22Rv1 (cell line): ENCODE measurements around the gene PDE5A.

ENCODE experiments used
- H3K27ac ChIP-seq: fragments of 450-650 bp; 2 replicates; pipeline ENCODE4 v1.5.1; 2017
- CTCF ChIP-seq: fragments of 450-650 bp; IDR thresholded peaks from 2 replicates; pipeline ENCODE4 v1.5.1; 2017; ENCODE audit warnings: mild to moderate bottlenecking
- ZFX ChIP-seq: fragments of 450-650 bp; IDR thresholded peaks from 2 replicates; pipeline ENCODE4 v1.6.1; 2017; ENCODE audit warnings: antibody characterized with exemption, borderline replicate concordance

The PDE5A gene

DNA sequence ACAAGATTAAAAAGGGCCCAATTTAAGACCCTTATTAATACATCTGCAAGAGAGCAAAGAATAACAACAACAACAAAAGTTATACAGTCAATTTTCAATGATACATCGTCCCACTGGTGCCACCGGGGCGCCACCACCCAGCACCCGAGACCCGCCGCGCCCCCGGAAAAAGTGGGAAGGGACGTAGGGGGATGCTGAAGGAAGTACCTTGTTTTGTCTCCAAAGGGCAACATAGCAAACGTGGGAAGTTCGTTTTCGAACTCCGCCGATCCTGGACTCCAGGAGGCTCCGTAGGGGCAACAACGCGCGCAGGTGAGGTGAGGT, 1.7 kb downstream of the PDE5A start:
- no peak overlapping the region; the same call in 1 of the 2 replicates for H3K27ac ChIP-seq
- TF ChIP-seq ZFX: no peak
- no peak for TF ChIP-seq CTCF

- no peak for TF ChIP-seq CTCF
- TF ChIP-seq ZFX: no peak
- no peak overlapping the region for H3K27ac ChIP-seq
These were observed 2.2 kb downstream of the PDE5A start for GRCh38 chr4:119626420-119626819.

- TF ChIP-seq ZFX (no peak), CTCF (no peak)
- no peak overlapping the region for H3K27ac ChIP-seq
These were observed 2.8 kb downstream of the PDE5A start for GRCh38 chr4:119625761-119626160.

DNA sequence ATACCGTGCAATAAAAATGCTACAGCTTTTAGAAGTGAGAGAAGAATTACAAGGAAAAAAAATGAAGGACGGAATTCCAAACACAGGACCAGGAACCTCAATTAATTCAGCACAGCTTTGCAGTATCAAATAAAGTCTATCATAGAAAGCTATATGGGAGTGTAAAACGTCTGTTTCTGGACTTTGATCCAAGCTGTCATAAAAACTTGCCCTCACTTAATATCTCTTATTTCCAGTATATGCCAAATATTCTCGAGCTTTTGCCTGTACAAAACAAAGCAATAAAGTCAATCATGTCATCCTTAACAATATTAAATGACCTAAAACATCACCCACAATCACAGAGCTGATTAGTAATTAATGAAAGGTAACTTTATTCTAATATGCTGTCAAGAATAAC, 4.2 kb downstream of the PDE5A start:
- no peak for TF ChIP-seq ZFX
- TF ChIP-seq CTCF: no peak
- H3K27ac ChIP-seq: no peak overlapping the region

DNA sequence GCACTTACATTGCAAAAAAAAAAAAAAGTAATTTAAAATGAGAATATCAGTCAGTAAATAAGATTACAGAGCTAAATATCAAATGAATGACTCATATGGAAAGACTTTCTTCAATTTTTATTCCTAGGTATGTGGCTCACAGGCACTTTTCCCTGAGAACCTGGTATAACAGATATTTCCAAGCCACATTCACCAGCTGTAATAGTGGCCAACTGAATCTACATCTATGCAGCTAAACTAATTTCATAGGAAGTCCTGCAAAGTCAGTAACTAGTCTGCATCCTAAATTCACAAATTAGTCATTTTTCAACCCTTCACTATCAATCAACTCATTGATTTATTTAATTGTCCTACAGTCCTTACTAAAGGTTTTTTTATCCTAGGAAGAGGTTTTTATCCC, 5.6 kb downstream of the PDE5A start:
- TF ChIP-seq CTCF (no peak), ZFX (no peak)
- H3K27ac ChIP-seq: no peak overlapping the region

DNA sequence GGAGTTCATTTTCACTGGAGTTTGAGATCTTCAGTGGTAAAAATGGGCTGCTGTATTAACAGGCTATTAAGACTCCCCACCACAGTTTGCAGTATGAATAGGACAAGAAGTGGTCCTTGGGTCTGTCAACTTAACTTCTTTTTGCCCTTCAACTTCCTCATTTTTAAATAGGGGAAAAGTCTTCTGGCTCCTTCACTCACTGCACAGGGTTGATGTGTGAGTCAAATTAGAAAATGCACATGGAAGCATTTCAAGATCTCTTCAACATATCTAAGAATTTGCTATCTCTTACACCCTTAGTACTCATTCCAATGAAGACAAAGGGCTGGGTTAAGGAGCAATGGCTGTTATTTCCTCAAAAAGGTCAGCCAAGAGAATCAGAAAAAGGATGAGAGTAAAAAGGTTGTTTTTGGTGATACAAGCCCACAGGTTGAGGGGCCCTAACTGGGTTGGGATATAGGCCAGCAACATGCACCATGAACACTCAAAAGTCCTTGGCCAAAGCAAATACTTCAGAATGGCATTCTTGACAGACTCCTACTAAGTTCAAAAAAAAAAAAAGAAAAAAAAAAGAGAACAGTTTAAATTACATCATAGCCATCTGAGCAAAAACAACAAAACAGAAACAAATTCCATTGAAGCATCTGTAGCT, 13.4 kb downstream of the PDE5A start:
- no peak for TF ChIP-seq ZFX
- no peak for TF ChIP-seq CTCF
- no peak overlapping the region for H3K27ac ChIP-seq

DNA sequence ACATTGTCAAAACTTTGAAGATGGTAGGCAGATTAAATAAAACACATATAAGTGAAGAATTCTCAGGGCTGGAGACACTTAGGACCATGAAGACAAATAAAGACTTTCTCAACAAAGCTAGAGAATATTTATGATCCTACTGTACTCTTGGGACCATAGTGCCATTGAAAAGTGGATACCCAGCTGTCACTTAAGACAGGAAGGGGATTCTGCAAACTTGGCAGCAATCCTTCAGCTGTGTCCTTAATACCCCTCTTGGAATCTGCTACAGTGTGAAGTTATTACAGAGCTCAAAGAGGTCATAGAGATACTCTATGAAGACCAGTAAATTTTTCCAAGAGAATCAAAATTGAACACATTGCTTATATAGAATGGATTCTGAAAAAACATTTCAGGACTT, 24.3 kb downstream of the PDE5A start:
- TF ChIP-seq ZFX: no peak
- no peak for TF ChIP-seq CTCF
- no peak overlapping the region for H3K27ac ChIP-seq
